Vagina (tissue), 2 donors: ENCODE results near the gene ETV3.

ENCODE experiments used
- CTCF ChIP-seq, 3 experiments: fragments of 450-650 bp in 2 of 3; fragments of 200-600 bp in 1 of 3; sonication (generic) in 1 of 3; IDR thresholded peaks; one replicate each; pipeline ENCODE4 v1.5.1; 2017 to 2019; ENCODE audit warnings: antibody characterized with exemption in 3 of 3, mild to moderate bottlenecking in 2 of 3, moderate library complexity in 2 of 3
- POLR2A ChIP-seq, 2 donors: fragments of 450-650 bp; IDR thresholded peaks; one replicate each; pipeline ENCODE4 v1.6.1; 2017; ENCODE audit warnings: antibody characterized with exemption in 2 of 2, mild to moderate bottlenecking in 2 of 2, moderate library complexity in 2 of 2
- POLR2AphosphoS5 ChIP-seq, 2 donors: sonication (generic); formaldehyde crosslinking; IDR thresholded peaks; one replicate each; pipeline ENCODE4 v1.9.0; 2017; ENCODE audit warnings: antibody characterized with exemption in 2 of 2, mild to moderate bottlenecking in 2 of 2, low read depth in 1 of 2; ENCODE audit not compliant: insufficient read depth in 1 of 2

- TF ChIP-seq POLR2AphosphoS5 (IDR thresholded peaks at IDR 0.05; ENCODE audit: insufficient read depth in 1 of 2, low read depth in 1 of 2), result no peak
- no peak for TF ChIP-seq CTCF (IDR thresholded peaks at IDR 0.05)
- no peak for TF ChIP-seq POLR2A (IDR thresholded peaks at IDR 0.05)
Measured at GRCh38 chr1:157155658-157156057, 17.5 kb upstream of the ETV3 start.
